Breast epithelium (tissue), 3 donors: ENCODE measurements around the gene CYP4F3.

Experiments used
- CTCF ChIP-seq, 3 donors: fragments of 450-650 bp; IDR thresholded peaks; one replicate each; pipeline ENCODE4 v1.5.1; 2016 to 2017; ENCODE audit warnings: antibody characterized with exemption in 3 of 3, mild to moderate bottlenecking in 3 of 3, moderate library complexity in 3 of 3
- POLR2AphosphoS5 ChIP-seq, 3 donors: sonication (generic); formaldehyde crosslinking; IDR thresholded peaks; one replicate each; pipeline ENCODE4 v1.6.1; 2017; ENCODE audit warnings: antibody characterized with exemption in 3 of 3

GRCh38 chr19:15651791-15652190, 11.1 kb downstream of the CYP4F3 start:
- TF ChIP-seq POLR2AphosphoS5 (IDR thresholded peaks at IDR 0.05) (no peak), CTCF (IDR thresholded peaks at IDR 0.05) (no peak)
